Osteocyte (in vitro differentiated cells): Measurements from ENCODE around the gene TDRD6. TPM values are rescaled to one million over a fixed set of nuclear protein-coding genes. Genes with fewer than 3 reads are reported as not detected.

Experiments
- DNase-seq: peaks from one replicate; pipeline ENCODE4 v3.0.0; 2021; ENCODE audit warnings: mixed read lengths; ENCODE audit not compliant: unreplicated experiment; ENCODE audit errors: extremely low spot score
- H3K27ac Mint-ChIP-seq: one replicate; pipeline ENCODE4 v1.8.0; 2021; ENCODE audit warnings: mild to moderate bottlenecking, mixed read lengths; ENCODE audit not compliant: unreplicated experiment
- H3K27me3 Mint-ChIP-seq: one replicate; pipeline ENCODE4 v1.8.0; 2021; ENCODE audit warnings: mixed read lengths; ENCODE audit not compliant: unreplicated experiment
- H3K36me3 Mint-ChIP-seq: one replicate; pipeline ENCODE4 v1.8.0; 2021; ENCODE audit warnings: mixed read lengths; ENCODE audit not compliant: unreplicated experiment
- H3K4me1 Mint-ChIP-seq: one replicate; pipeline ENCODE4 v1.8.0; 2021; ENCODE audit warnings: mixed read lengths; ENCODE audit not compliant: unreplicated experiment
- H3K4me3 Mint-ChIP-seq: one replicate; pipeline ENCODE4 v1.8.0; 2021; ENCODE audit warnings: mild to moderate bottlenecking, moderate library complexity, mixed read lengths; ENCODE audit not compliant: unreplicated experiment
- H3K9me3 Mint-ChIP-seq: one replicate; pipeline ENCODE4 v1.8.0; 2021; ENCODE audit warnings: mixed read lengths; ENCODE audit not compliant: unreplicated experiment
- CTCF ChIP-seq: fragments of 200-600 bp; sonication (generic); IDR thresholded peaks from 2 replicates; pipeline ENCODE4 v1.5.0; 2021; ENCODE audit warnings: antibody characterized with exemption, mild to moderate bottlenecking, moderate library complexity
- total RNA-seq: library from RNA; stranded (reverse); gene quantifications from 2 replicates; pipeline ENCODE4 v1.2.1, GENCODE V29; 2021

The TDRD6 gene
- total RNA-seq, 1 donor from 2014 or later = 0.03 TPM

GRCh38 chr6:46745973-46746372 lies 58.3 kb downstream of the TDRD6 start:
- no peaks in the 10 kb centered on the region for H3K4me1 Mint-ChIP-seq
- no peak for TF ChIP-seq CTCF
- no peaks in the 10 kb centered on the region for H3K9me3 Mint-ChIP-seq
- H3K27me3 Mint-ChIP-seq = peaks cover 10% of the 10 kb centered on the region
- no peaks in the 10 kb centered on the region for H3K36me3 Mint-ChIP-seq
- no peak overlapping the region for H3K4me3 Mint-ChIP-seq
- no peak for DNase-seq
- no peak overlapping the region for H3K27ac Mint-ChIP-seq

GRCh38 chr6:46746696-46747095 lies 59.0 kb downstream of the TDRD6 start, which contains the start of gene ANKRD66:
ANKRD66 (plus strand) TSS chr6:46746933; CDS start chr6:46751949, 5,016 bp downstream.
- Mint-ChIP-seq H3K9me3 (no peaks in the 10 kb centered on the region), H3K27me3 (peaks cover 10% of the 10 kb centered on the region), H3K4me3 (no peak within 1 kb of the TSS), H3K36me3 (no peaks in the 10 kb centered on the region), H3K27ac (no peak within 1 kb of the TSS), H3K4me1 (no peaks in the 10 kb centered on the region)
- DNase-seq = no peak
- no peak for TF ChIP-seq CTCF

- no peak for TF ChIP-seq CTCF
- peaks cover 14% of the 10 kb centered on the region for H3K27me3 Mint-ChIP-seq
- H3K9me3 Mint-ChIP-seq = no peaks in the 10 kb centered on the region
- no peaks in the 10 kb centered on the region for H3K4me1 Mint-ChIP-seq
- DNase-seq = no peak
- H3K27ac Mint-ChIP-seq = no peak overlapping the region
- no peak overlapping the region for H3K4me3 Mint-ChIP-seq
- no peaks in the 10 kb centered on the region for H3K36me3 Mint-ChIP-seq
These were observed 61.3 kb downstream of the TDRD6 start for GRCh38 chr6:46748940-46749503.

- DNase-seq = no peak
- Mint-ChIP-seq H3K36me3 (no peaks in the 10 kb centered on the region), H3K4me3 (no peak overlapping the region), H3K4me1 (no peaks in the 10 kb centered on the region), H3K27me3 (peaks cover 14% of the 10 kb centered on the region), H3K9me3 (no peaks in the 10 kb centered on the region), H3K27ac (no peak overlapping the region)
- no peak for TF ChIP-seq CTCF
These were observed 62.0 kb downstream of the TDRD6 start for GRCh38 chr6:46749731-46750130.

GRCh38 chr6:46751658-46752057 lies 64.0 kb downstream of the TDRD6 start:
- Mint-ChIP-seq H3K27me3 (peaks cover 3% of the 10 kb centered on the region), H3K36me3 (no peaks in the 10 kb centered on the region), H3K4me1 (no peaks in the 10 kb centered on the region), H3K9me3 (no peaks in the 10 kb centered on the region), H3K27ac (no peak overlapping the region), H3K4me3 (no peak overlapping the region)
- no peak for TF ChIP-seq CTCF
- DNase-seq = no peak

Other genes starting within 250 kb of the TDRD6 start
- 27.9 and 31.3 TPM in 2 replicates for gene RCAN2, start 196.4 kb upstream of the TDRD6 start, total RNA-seq
- 0.30 TPM in 1 of 2 replicates, not detected in the other for gene CYP39A1, start 35.1 kb upstream of the TDRD6 start, total RNA-seq
- gene SLC25A27, start 34.9 kb upstream of the TDRD6 start, total RNA-seq = 7.6 and 8.2 TPM in 2 replicates
- gene PLA2G7, start 47.5 kb downstream of the TDRD6 start, total RNA-seq = not detected in 2 replicates
- gene ANKRD66, start 59.0 kb downstream of the TDRD6 start, total RNA-seq = not detected in 2 replicates
- gene MEP1A, start 105.5 kb downstream of the TDRD6 start, total RNA-seq = not detected in 2 replicates
- gene ADGRF5, start 234.1 kb downstream of the TDRD6 start, total RNA-seq = not detected in 2 replicates